HL-60/S4 (cell line): ENCODE data around the gene MMP25.
"Not testable (repeated sequence)": the region's sequence is repeated elsewhere in the genome, so short reads cannot be mapped to it uniquely, and the experiment has no call there.

ENCODE experiments used
- in situ Hi-C: fragments of 300-500 bp; cut with MboI; formaldehyde crosslinking; loops from 2 replicates; pipeline ENCODE4 v1.14.3; 2022; ENCODE audit warnings: low sequenced_read_pairs

MMP25 gene

DNA sequence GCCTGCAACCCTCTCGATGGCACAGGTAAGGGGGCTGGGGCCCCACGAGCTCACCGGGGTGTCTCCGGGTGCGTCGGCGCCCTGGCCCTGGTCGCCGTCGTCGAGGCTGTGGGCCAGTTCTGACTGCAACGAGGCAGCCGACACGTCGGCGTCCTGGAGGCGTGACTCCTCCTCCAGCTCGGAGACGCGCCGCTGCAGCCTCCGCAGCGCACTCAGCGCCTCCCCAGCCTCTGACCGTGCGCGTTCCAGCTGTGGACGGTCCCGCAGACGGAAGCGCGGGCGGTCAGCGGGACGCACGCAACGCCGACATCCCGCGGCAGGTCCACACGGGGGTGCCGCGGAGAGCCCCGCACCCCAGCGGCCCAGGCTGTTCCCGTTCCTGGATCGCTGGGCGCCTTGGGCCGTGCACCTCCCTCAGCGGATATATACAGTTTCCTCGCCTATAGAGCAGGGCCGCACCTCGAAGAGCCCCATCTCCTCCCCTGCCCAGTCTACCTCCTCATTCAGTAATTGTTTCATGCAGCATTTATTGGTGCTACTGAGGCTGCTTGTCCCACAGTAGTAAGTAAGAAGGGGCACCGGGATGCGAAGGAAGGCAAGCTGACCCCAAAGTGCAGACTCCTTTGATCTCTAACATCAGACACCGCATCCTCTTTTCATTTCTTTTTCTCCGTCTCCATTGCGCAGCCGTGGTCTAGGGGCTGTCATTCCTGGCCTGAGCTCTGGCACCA is 16.7 kb upstream of the MMP25 start:
- in situ Hi-C loops = no loop called here

DNA sequence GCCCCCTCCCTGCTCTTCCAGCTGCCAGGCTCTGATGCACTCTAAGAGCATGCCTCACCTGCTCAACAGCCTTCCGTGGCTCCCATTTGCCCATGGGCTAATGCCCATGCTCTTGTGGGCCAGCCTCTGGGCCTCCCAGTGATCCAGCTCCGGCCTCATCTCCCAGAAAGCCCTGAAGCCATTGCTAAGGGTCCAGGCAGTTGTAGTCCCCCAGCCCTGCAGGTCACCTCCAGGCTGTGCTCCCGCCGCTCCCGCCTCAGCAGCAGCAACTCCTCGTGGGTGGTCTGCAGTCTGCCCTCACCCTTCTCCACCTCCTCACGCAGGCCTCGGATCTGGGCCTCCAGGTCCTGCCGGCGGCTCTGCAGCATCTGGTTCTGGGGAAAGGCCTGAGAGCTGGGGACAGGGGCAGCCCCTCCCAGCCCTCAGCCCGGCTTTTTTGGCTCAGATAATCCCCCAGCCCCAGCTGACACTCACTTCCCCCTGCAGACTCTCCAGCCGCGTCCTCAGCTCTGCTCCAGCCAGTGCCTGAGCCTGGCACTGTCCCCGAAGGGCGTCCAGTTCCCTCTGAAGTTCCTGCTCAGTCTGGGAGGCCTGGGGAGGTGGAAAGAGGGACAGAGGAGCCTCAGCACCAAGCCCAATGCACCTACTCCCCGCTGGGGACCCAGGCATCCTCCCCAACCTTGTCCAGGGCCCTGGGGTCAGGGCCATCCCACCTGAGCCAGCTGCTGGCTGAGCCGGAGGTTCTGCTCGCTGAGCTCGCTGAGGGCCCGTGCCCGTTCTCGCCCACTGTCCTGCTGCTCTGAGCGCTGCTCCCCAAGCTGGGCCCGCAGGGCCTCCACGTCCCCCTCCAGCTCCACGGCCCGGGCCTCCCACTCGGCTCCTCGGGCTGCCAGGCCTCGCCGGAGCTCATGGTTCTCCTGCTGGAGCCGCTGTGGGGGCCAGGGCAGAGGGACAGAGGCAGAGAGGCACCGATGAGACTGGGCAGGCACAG is 15.8 kb upstream of the MMP25 start:
- in situ Hi-C loops = no loop called here

DNA sequence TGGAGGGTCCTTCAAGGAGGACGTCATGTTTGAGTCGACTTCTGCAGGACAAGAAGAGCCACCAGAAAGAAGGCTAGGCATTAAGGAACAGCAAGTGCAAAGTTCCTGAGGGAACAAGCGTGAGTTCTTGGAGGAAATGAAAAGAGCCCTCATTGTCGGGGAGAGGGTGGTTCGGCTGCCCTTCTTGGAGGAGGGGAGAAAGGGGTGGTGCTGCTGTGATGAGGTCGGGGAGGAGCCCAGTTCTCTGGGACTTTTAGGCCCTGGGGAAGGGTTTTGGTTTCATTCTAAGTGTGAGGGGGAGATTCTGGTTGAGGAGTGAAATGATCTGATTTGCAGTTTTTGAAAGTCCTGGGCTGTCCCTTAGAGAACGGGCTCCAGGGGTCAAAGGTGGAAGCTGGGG is 13.7 kb upstream of the MMP25 start:
- in situ Hi-C loops = no loop called here

DNA sequence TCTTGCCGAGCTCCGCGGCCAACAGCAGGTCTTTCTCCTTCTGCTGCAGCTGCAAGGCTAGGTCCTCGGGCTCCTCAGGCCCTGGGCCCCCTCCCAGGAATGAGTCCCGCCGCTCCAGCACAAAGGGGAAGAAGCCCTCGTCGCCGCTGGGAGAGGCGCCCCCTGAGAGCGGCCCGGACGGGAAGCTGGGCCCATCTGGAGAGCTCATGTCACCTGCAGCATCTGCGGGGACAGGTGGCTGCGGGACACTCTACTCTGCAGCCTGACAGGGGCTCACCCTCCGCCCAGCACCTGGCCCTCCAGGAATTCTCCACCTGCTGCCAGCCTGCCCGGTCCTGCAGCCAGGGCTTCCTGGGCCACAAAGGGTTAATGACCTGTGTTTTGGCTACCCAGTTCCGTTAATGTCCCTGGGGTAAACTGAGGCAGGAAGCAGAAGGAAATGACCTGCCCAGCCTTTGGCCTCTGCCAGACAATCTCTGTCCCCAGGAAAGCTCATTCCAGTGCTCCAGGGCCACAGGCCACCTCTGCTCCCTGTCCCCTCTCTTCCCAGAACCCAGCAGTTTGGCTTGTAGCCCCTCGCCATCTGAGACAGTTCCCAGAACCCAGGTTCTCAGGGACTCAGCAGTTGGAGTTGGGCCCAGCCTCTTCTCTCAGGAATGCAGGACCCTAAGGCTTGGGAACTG is 10.9 kb upstream of the MMP25 start:
- in situ Hi-C loops = no loop called here

- in situ Hi-C loops = no loop called here
Measured at GRCh38 chr16:3035972-3036725, 10.2 kb upstream of the MMP25 start.

- in situ Hi-C loops = no loop called here
Measured at GRCh38 chr16:3036726-3037315, 9.5 kb upstream of the MMP25 start, which contains the start of gene BICDL2. TSS of gene BICDL2 (minus strand) at chr16:3036944. CDS start at chr16:3035496, 1,448 bp downstream.

GRCh38 chr16:3038256-3038655 is 8.1 kb upstream of the MMP25 start:
- in situ Hi-C loops = no loop called here

DNA sequence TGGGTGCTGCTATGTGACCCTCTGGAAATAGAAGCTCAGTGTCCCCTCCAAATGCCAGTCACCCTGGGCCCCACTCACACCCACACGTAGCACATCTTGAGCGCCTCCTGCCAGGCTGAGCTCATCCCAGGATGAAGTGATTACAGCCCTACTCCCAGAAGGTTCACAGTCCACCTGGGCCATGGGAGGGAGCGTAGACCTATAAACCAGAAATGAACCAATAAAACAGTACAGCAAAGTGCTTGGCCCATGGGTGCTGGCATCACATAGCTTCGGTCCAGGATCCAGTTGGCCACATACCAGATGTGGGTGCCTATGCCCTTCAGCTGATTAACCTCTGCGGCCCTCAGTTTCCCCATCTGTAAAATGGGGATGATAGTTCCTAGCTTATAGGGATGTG is 7.5 kb upstream of the MMP25 start:
- in situ Hi-C loops = no loop called here

DNA sequence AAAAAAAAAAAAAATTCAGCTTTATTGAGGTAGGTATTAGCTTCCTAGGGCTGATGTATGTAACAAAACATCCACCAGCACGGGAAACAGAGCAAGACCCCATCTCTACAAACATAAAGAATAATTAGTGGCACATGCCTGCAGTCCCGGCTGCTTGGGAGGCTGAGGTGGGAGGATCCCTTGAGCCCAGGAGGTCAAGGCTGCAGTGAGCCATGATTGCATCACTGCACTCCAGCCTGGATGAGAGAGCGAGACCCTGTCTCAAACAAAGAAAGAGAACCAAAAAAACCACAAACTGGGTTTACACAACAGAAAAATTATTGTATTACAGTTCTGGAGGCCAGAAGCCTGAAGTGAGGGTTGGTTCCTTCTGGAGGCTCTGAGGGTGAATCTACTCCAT is 4.0 kb upstream of the MMP25 start:
- in situ Hi-C loops = no loop called here

DNA sequence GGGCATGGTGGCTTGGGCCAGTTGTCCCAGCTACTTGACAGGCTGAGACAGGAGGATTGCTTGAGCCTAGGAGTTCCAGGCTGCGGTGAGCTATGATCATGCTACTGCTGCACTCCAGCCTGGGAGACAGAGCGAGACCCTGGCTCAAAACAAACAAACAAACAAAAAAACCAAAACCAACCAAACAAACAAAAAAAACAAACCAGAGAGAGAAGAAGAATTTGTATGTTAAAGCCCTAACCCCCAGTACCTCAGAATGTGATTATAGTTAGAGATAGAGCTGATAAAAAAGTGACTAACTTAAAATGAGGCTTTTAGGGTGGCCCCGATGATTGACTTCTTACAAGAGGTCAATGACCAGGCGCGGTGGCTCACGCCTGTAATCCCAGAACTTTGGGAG is 1.7 kb upstream of the MMP25 start:
- in situ Hi-C loops = no loop called here

DNA sequence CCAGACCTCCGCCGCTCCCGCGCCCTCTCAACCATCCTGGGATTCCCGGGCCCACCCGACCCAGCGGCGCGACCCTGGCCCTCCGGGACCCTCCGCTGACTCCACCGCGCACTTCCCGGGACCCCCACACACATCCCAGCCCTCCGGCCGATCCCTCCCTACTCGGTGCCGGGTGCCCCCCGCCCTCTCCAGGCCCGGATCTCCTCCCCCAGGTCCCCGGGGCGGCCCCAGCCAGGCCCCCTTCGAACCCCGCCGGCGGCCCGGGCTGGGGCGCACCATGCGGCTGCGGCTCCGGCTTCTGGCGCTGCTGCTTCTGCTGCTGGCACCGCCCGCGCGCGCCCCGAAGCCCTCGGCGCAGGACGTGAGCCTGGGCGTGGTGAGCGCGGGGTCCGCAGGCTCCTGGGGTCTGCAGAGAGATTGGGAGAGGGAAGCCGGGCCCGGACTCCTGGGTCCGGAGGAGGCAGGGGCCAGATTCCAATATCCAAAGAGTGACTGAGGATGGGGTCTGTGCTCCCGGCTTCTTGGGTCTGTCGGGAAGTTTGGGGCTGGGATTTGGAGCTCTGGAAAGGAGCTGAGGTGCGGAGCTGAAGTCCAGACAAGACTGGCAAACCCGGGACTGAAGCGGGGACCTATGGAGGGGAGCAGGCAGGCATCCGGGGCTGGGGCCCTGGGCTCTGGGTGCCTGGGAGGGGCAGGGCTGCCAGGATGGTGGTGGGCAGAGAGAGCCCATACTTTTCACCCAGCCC is 453 bp downstream of the MMP25 start:
- in situ Hi-C loops = no loop called here

DNA sequence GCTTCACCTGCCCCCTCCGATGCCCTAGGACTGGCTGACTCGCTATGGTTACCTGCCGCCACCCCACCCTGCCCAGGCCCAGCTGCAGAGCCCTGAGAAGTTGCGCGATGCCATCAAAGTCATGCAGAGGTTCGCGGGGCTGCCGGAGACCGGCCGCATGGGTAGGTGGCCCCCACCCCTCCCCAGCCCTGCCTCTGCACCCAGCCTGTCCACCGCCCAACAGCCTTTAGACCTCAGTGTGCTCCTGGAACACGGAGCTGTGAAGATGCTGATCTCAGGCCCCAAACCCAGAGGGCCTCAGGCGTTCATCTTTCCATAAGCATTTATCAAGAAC is 993 bp downstream of the MMP25 start:
- in situ Hi-C loops = no loop called here

DNA sequence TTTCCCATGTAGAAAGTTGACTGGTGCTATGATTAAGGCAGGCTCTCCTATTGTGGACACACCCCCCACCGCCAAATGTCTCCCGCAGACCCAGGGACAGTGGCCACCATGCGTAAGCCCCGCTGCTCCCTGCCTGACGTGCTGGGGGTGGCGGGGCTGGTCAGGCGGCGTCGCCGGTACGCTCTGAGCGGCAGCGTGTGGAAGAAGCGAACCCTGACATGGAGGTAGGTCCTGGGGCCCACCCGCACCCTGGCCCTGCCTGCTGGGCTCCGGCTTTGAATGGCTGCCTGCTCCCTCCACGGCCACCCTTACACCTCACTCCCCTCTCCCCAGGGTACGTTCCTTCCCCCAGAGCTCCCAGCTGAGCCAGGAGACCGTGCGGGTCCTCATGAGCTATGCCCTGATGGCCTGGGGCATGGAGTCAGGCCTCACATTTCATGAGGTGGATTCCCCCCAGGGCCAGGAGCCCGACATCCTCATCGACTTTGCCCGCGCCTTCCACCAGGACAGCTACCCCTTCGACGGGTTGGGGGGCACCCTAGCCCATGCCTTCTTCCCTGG is 3.6 kb downstream of the MMP25 start:
- in situ Hi-C loops = no loop called here

GRCh38 chr16:3050487-3050886 is 4.1 kb downstream of the MMP25 start:
- in situ Hi-C loops = no loop called here

GRCh38 chr16:3051009-3051408 is 4.6 kb downstream of the MMP25 start:
- in situ Hi-C loops = no loop called here

- in situ Hi-C loops = no loop called here
Measured at GRCh38 chr16:3051494-3051893, 5.1 kb downstream of the MMP25 start.

DNA sequence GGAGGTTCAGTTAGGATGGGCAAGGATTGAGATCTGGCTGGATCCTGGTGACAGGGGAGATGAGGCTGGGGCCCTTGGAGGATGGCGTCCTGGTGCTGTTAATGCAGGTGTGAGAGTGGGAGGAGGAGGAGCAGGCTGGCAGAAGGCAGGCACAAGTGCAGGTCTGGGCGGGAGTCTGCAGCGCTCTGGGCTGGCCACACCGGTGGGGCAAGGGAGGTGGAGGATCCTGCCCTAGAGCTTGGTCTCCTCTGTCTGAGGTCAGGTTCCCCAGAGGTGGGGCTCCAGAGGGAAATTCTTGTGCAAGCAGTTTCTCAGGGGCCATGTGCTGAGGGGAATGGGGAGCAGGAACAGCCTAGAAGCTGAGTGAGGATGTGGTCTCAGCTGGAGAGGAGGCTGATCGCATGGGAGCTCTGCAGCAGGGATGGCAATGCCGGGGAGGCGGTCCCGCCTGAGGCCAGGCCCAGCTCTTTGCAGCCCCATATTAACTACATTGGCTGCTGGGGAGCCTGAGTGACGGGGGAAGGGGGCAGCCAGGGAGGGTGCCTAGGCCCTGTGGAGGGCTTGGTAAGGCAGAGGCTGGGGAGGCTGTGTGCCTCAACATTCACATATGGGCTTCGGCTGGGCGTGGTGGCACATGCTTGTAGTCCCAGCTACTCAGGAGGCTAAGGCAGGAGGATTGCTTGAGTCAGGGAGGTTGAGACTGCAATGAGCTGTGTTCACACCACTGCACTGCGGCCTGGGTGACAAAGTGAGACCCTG is 6.4 kb downstream of the MMP25 start:
- in situ Hi-C loops = not testable (repeated sequence)

DNA sequence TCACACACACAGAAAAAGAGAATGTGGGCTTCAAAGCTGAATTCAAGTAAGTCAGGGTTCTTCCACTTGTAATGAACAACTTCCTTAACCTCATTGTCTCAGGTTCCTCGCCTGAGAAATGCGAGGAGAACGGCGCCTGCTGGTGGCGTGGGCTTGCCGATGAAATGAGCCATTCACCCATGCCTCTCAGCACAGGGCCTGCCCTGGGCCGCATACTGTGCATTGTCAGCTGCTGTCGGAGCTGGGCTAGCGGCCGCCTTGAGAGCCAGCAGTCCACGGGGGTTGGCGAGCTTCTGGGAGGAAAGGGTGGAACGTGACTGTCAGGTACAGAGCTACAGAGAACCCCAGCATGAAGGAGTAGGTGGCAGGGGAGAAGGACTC is 7.0 kb downstream of the MMP25 start:
- in situ Hi-C loops = not testable (repeated sequence)
